ENCODE measurements around the gene STX11.

DNA sequence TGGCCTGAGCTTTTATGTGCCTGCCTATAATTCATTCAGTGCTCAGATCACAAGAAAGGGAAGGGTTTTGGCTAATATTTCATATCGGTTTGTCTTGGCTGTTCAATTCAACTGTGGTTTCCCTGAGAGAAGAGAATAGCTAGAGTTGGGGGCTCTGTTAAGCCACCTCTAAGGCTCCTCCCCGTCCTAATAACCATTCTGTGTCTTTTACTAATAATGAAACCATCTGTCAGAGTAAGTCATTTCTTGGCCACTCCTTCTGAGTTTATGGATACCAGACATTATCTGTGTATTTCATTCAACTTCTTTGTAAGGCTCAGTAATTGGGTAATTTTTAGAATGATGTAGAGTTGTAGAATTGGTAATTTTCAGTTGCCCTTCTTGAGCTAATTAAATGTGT is 5.2 kb downstream of the STX11 start:
- TF ChIP-seq CBFB (CRISPR knock-in tag; IDR thresholded peaks at IDR 0.05; ENCODE audit: low read depth) (no peak), SMAD3 (CRISPR knock-in tag; IDR thresholded peaks at IDR 0.05; ENCODE audit: borderline replicate concordance) (no peak), NFE2L1 (CRISPR knock-in tag; IDR thresholded peaks at IDR 0.05) (no peak)
- TF ChIP-seq, protein P1, sequence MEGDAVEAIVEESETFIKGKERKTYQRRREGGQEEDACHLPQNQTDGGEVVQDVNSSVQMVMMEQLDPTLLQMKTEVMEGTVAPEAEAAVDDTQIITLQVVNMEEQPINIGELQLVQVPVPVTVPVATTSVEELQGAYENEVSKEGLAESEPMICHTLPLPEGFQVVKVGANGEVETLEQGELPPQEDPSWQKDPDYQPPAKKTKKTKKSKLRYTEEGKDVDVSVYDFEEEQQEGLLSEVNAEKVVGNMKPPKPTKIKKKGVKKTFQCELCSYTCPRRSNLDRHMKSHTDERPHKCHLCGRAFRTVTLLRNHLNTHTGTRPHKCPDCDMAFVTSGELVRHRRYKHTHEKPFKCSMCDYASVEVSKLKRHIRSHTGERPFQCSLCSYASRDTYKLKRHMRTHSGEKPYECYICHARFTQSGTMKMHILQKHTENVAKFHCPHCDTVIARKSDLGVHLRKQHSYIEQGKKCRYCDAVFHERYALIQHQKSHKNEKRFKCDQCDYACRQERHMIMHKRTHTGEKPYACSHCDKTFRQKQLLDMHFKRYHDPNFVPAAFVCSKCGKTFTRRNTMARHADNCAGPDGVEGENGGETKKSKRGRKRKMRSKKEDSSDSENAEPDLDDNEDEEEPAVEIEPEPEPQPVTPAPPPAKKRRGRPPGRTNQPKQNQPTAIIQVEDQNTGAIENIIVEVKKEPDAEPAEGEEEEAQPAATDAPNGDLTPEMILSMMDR (IDR thresholded peaks at IDR 0.05), result no peak
- TF ChIP-seq, protein P2, sequence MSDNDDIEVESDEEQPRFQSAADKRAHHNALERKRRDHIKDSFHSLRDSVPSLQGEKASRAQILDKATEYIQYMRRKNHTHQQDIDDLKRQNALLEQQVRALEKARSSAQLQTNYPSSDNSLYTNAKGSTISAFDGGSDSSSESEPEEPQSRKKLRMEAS (CRISPR knock-in tag; IDR thresholded peaks at IDR 0.05), result no peak
